Activated CD8-positive, alpha-beta T cell treated with anti-CD3 and anti-CD28 coated beads for 36 hours (primary cell): Measurements from ENCODE around the gene ZFAND5. TPM values are rescaled to one million over a fixed set of nuclear protein-coding genes. Genes with fewer than 3 reads are reported as not detected.
A peak's percentile ranks its signal among the peaks of the same experiment; 100 is the strongest.

Experiments
- ATAC-seq: fragments of 200-7000 bp; cut with Tn5 transposase; one replicate; pipeline ENCODE4 v1.10.0; 2021; ENCODE audit warnings: mild to moderate bottlenecking, moderate library complexity
- CTCF ChIA-PET: fragments of 350-600 bp; sonication (Branson Sonifier 250); formaldehyde crosslinking; loops from one replicate; lab custom pipeline; 2021; ENCODE audit warnings: antibody characterized with exemption; lab: Charles Lee
- POLR2A ChIA-PET: fragments of 350-600 bp; sonication (Branson Sonifier 250); formaldehyde crosslinking; loops from one replicate; lab custom pipeline; 2021; ENCODE audit warnings: antibody characterized with exemption; lab: Charles Lee
- DNase-seq: peaks from one replicate; pipeline ENCODE4 v3.0.0-alpha.2; 2020
- H3K27ac Mint-ChIP-seq: one replicate; pipeline ENCODE4 v1.8.0; 2021; ENCODE audit warnings: mild to moderate bottlenecking, mixed read lengths
- H3K27me3 Mint-ChIP-seq: one replicate; pipeline ENCODE4 v1.8.0; 2021; ENCODE audit warnings: mixed read lengths
- H3K36me3 Mint-ChIP-seq: one replicate; pipeline ENCODE4 v1.8.0; 2021; ENCODE audit warnings: low read depth, mixed read lengths
- H3K4me1 Mint-ChIP-seq: one replicate; pipeline ENCODE4 v1.8.0; 2021; ENCODE audit warnings: low read depth, mixed read lengths
- H3K4me3 Mint-ChIP-seq: one replicate; pipeline ENCODE4 v1.8.0; 2021; ENCODE audit warnings: mild to moderate bottlenecking, moderate library complexity, mixed read lengths
- H3K9me3 Mint-ChIP-seq: one replicate; pipeline ENCODE4 v1.8.0; 2021; ENCODE audit warnings: mixed read lengths
- intact Hi-C: fragments of 100-400 bp; cut with micrococcal nuclease; formaldehyde crosslinking; loops from one replicate; pipeline ENCODE4 v1.10.0; 2022
- total RNA-seq, 2 experiments: library from RNA; stranded (reverse); gene quantifications; one replicate each; pipeline ENCODE4 v1.2.3, GENCODE V29; 2021
- TF ChIP-seq, protein P1 (sequence below): fragments of 200-600 bp; IDR thresholded peaks from one replicate; pipeline ENCODE4 v1.8.0; 2022; ENCODE audit warnings: antibody characterized with exemption, mild to moderate bottlenecking

ZFAND5 gene
- total RNA-seq, 2 experiments from 2014 or later, result 79.4 to 88.9 TPM

DNA sequence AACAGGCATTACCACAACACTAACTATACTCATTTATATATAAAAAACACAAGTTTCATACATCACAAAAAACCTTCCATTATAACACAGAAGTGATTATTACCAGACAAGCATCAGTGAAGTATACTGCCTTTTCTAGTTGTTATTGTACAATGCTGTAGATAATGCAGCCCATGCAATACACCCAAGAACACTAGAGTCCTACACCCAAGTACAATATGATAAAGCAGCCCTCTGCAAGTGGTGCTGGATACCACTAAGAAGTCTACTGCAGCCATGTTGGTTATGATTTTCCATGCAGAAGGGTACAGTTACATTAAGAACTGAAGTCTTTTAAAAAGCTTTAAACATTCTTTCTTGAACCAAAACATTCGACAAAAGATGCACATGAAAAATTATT is 10.3 kb downstream of the ZFAND5 start:
- Mint-ChIP-seq H3K36me3 (peaks cover 59% of the 10 kb centered on the region), H3K9me3 (no peaks in the 10 kb centered on the region), H3K4me1 (peaks cover 49% of the 10 kb centered on the region), H3K4me3 (no peak overlapping the region), H3K27ac (peak overlapping the region; percentile 38), H3K27me3 (no peaks in the 10 kb centered on the region)
- ATAC-seq, result no peak
- CTCF ChIA-PET, result no interaction called here
- intact Hi-C loops, result no loop called here
- TF ChIP-seq, protein P1, sequence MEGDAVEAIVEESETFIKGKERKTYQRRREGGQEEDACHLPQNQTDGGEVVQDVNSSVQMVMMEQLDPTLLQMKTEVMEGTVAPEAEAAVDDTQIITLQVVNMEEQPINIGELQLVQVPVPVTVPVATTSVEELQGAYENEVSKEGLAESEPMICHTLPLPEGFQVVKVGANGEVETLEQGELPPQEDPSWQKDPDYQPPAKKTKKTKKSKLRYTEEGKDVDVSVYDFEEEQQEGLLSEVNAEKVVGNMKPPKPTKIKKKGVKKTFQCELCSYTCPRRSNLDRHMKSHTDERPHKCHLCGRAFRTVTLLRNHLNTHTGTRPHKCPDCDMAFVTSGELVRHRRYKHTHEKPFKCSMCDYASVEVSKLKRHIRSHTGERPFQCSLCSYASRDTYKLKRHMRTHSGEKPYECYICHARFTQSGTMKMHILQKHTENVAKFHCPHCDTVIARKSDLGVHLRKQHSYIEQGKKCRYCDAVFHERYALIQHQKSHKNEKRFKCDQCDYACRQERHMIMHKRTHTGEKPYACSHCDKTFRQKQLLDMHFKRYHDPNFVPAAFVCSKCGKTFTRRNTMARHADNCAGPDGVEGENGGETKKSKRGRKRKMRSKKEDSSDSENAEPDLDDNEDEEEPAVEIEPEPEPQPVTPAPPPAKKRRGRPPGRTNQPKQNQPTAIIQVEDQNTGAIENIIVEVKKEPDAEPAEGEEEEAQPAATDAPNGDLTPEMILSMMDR, result no peak
- POLR2A ChIA-PET, result no interaction called here
- DNase-seq, result no peak

DNA sequence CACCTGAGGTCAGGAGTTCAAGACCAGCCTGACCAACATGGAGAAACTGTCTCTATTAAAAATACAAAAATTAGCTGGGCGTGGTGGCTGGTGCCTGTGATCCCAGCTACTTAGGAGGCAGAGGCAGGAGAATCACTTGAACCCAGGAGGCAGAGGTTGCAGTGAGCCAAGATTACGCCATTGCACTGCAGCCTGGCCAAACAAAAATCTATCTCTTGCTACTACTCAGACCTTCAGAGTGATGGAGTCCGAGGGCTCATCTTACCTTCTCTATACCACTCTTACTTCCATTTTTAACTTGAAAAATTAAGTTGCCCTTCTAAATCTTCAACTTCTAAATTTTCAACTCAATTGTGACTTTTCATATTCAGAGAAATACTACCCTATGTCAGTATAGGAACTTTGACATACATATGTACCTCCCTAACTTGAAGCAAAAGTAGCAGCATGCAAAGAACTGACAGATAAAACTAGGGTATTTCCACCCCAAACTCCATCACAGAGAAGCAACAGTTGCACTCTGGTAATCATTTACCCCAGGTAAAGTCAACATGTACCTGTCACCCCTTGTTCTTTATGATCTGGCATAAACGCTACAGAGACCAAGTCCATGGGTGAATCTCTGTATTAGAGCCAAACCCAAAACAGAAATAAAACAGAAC is 11.4 kb downstream of the ZFAND5 start:
- ChIA-PET POLR2A (no interaction called here), CTCF (no interaction called here)
- H3K27me3 Mint-ChIP-seq, result no peaks in the 10 kb centered on the region
- intact Hi-C loops, result no loop called here
- no peak overlapping the region for H3K27ac Mint-ChIP-seq
- no peak overlapping the region for H3K4me3 Mint-ChIP-seq
- H3K36me3 Mint-ChIP-seq, result peaks cover 48% of the 10 kb centered on the region
- peaks cover 44% of the 10 kb centered on the region for H3K4me1 Mint-ChIP-seq
- ATAC-seq, result no peak
- H3K9me3 Mint-ChIP-seq, result no peaks in the 10 kb centered on the region
- TF ChIP-seq, protein P1, result no peak
- no peak for DNase-seq

DNA sequence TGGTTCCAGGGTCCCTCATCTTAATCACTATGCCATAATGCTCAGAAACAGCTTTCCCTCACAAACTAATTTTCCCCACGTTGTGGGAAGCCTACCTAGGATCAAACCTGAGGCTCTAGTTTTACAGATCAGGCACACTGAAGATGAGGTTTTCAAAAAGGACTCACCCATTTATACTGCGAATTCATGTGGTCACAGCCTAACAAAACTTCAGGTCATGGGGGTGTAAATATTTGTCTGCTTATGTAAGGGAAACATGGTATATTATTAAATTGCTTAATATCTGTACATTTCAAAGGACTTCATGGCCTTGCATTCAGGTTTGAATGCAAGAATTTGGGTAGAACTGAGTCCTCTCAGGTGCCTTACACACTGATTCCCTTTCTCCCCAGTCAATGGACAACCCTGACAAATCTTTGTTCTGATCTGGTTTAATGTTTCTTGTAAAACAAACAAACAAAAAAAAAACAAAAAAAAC is 12.1 kb downstream of the ZFAND5 start:
- peaks cover 38% of the 10 kb centered on the region for H3K4me1 Mint-ChIP-seq
- DNase-seq, result no peak
- H3K36me3 Mint-ChIP-seq, result peaks cover 43% of the 10 kb centered on the region
- ChIA-PET CTCF (no interaction called here), POLR2A (no interaction called here)
- intact Hi-C loops, result no loop called here
- ATAC-seq, result no peak
- TF ChIP-seq, protein P1, result no peak
- no peak overlapping the region for H3K27ac Mint-ChIP-seq
- no peaks in the 10 kb centered on the region for H3K9me3 Mint-ChIP-seq
- no peak overlapping the region for H3K4me3 Mint-ChIP-seq
- H3K27me3 Mint-ChIP-seq, result no peaks in the 10 kb centered on the region

DNA sequence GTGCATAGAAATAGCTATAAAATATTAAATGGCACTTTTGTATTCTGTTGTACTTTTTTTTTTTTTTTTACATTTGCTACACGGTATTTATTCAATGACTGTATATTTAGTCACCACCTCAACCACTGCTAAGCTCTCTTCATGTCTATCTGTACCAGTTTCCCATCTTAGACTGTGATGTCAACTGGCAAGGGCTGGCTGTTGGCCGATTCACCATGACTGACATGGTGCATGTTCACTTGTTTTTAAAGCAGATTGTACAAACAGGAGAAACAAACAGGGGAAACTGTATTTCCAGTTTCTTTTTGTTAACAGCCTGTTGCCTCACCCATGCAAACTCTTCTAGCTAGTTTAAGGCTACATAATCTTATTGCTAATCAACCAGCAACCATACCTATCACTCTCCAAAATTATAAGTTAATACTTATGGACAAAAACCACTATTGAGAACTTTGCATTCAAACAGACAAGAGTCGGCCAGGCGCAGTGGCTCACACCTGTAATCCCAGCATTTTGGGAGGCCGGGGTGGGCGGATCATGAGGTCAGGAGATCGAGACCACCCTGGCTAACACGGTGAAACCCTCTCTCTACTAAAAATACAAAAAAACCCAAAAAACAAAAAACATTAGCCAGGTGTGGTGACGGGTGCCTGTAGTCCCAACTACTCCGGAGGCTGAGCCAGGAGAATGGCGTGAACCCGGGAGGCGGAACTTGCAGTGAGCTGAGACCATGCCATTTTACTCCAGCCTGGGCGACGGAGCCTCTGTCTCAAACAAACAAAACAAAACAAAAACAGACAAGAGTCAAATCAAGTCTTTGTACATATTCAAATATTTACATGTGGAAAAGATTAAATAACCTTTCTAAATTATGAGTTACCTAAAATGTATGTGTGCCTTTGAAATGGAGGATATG is 13.2 kb downstream of the ZFAND5 start:
- TF ChIP-seq, protein P1, result no peak
- H3K4me1 Mint-ChIP-seq, result peaks cover 26% of the 10 kb centered on the region
- intact Hi-C loops, result no loop called here
- no peak overlapping the region for H3K27ac Mint-ChIP-seq
- H3K36me3 Mint-ChIP-seq, result peaks cover 31% of the 10 kb centered on the region
- no peak overlapping the region for H3K4me3 Mint-ChIP-seq
- POLR2A ChIA-PET, result interaction anchor here (1.2 kb wide), 2 partner anchors 13 to 148 kb away, joined by 3 to 6 read pairs; partner anchors contain the start of gene ZFAND5
- H3K27me3 Mint-ChIP-seq, result no peaks in the 10 kb centered on the region
- CTCF ChIA-PET, result no interaction called here
- H3K9me3 Mint-ChIP-seq, result no peaks in the 10 kb centered on the region
- no peak for DNase-seq
- peak; percentile 51 for ATAC-seq

DNA sequence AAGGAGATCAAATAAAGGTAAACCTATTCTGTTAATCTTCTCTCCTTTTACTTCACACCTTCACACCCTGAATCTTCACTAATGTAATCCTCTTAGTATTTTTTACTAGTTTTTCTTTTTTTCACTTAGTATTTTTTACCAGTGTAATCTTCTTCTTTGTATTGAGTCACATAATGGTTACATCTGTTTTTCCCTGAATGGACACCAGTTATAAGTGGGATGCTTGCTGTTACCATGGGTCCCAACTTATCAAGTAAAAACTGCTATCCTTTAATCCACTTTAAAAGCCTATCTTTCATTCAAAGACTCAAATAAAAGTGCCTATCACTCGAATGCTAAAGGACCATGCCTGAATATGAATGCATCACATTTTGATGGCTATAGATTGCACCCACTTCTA is 15.1 kb downstream of the ZFAND5 start:
- POLR2A ChIA-PET, result no interaction called here
- TF ChIP-seq, protein P1, result no peak
- Mint-ChIP-seq H3K9me3 (no peaks in the 10 kb centered on the region), H3K27me3 (no peaks in the 10 kb centered on the region), H3K36me3 (peaks cover 13% of the 10 kb centered on the region), H3K4me3 (no peak overlapping the region), H3K4me1 (peaks cover 17% of the 10 kb centered on the region), H3K27ac (no peak overlapping the region)
- CTCF ChIA-PET, result no interaction called here
- intact Hi-C loops, result no loop called here
- DNase-seq (no peak), ATAC-seq (no peak)
